Astrocyte (in vitro differentiated cells and primary cell): Measurements from ENCODE around the gene MAP2. TPM values are rescaled to one million over a fixed set of nuclear protein-coding genes. Genes with fewer than 3 reads are reported as not detected.

Experiments
- DNase-seq: peaks from one replicate; pipeline ENCODE4 v3.0.0-alpha.2; 2010; ENCODE audit warnings: low read depth
- FAIRE-seq: peaks from 2 replicates; lab custom pipeline; 2011; peaks lifted over from hg19 to GRCh38; lab: Jason Lieb, UNC
- H2AFZ ChIP-seq: 2 replicates; pipeline ENCODE4 v1.6.0; 2012; ENCODE audit warnings: low read depth, low read length, inconsistent platforms
- H3K27ac ChIP-seq: 2 replicates; pipeline ENCODE4 v1.5.1; 2011; ENCODE audit warnings: low read depth, low read length, inconsistent platforms
- H3K27me3 ChIP-seq: 2 replicates; pipeline ENCODE4 v1.6.0; 2011; ENCODE audit warnings: low read length, inconsistent platforms; ENCODE audit not compliant: insufficient read depth
- H3K36me3 ChIP-seq: 2 replicates; pipeline ENCODE4 v1.5.1; 2011; ENCODE audit warnings: low read length, inconsistent platforms; ENCODE audit not compliant: insufficient read depth
- H3K4me1 ChIP-seq: 2 replicates; pipeline ENCODE4 v1.5.1; 2011; ENCODE audit warnings: low read length, inconsistent platforms; ENCODE audit not compliant: insufficient read depth
- H3K4me2 ChIP-seq: 2 replicates; pipeline ENCODE4 v1.6.0; 2012; ENCODE audit warnings: low read length, inconsistent platforms
- H3K4me3 ChIP-seq: 2 replicates; pipeline ENCODE4 v1.5.1; 2011; ENCODE audit warnings: low read depth, mild to moderate bottlenecking, low read length, inconsistent platforms; ENCODE audit not compliant: insufficient read depth
- H3K79me2 ChIP-seq: 2 replicates; pipeline ENCODE4 v1.6.0; 2012; ENCODE audit warnings: mild to moderate bottlenecking, low read length, inconsistent platforms; ENCODE audit not compliant: insufficient read depth
- H3K9ac ChIP-seq: 2 replicates; pipeline ENCODE4 v1.6.0; 2012; ENCODE audit warnings: mild to moderate bottlenecking, low read length, inconsistent platforms
- H3K9me3 ChIP-seq: 2 replicates; pipeline ENCODE4 v1.5.1; 2012; ENCODE audit warnings: low read depth, mild to moderate bottlenecking, low read length, inconsistent platforms; ENCODE audit not compliant: insufficient read depth
- H4K20me1 ChIP-seq: 2 replicates; pipeline ENCODE4 v1.6.0; 2012; ENCODE audit warnings: low read length, inconsistent platforms; ENCODE audit not compliant: insufficient read depth
- H3K27ac Mint-ChIP-seq: one replicate; pipeline ENCODE4 v1.8.0; 2021; ENCODE audit warnings: mild to moderate bottlenecking, mixed read lengths; ENCODE audit not compliant: unreplicated experiment
- H3K27me3 Mint-ChIP-seq: one replicate; pipeline ENCODE4 v1.8.0; 2021; ENCODE audit warnings: low read depth, mixed read lengths; ENCODE audit not compliant: unreplicated experiment
- H3K36me3 Mint-ChIP-seq: one replicate; pipeline ENCODE4 v1.8.0; 2021; ENCODE audit warnings: low read depth, mixed read lengths; ENCODE audit not compliant: unreplicated experiment
- H3K4me1 Mint-ChIP-seq: one replicate; pipeline ENCODE4 v1.8.0; 2021; ENCODE audit warnings: low read depth, mixed read lengths; ENCODE audit not compliant: unreplicated experiment
- H3K4me3 Mint-ChIP-seq: one replicate; pipeline ENCODE4 v1.8.0; 2021; ENCODE audit warnings: mild to moderate bottlenecking, moderate library complexity, mixed read lengths; ENCODE audit not compliant: unreplicated experiment
- H3K9me3 Mint-ChIP-seq: one replicate; pipeline ENCODE4 v1.8.0; 2021; ENCODE audit warnings: mild to moderate bottlenecking, mixed read lengths; ENCODE audit not compliant: unreplicated experiment
- CTCF ChIP-seq: IDR thresholded peaks from 2 replicates; pipeline ENCODE4 v1.5.1; 2011; ENCODE audit warnings: low read depth, mild to moderate bottlenecking, inconsistent platforms, low read length, moderate library complexity; ENCODE audit not compliant: insufficient read depth
- EZH2 ChIP-seq: IDR thresholded peaks from 2 replicates; pipeline ENCODE4 v1.6.1; 2012; ENCODE audit warnings: mild to moderate bottlenecking, low read length, inconsistent platforms; ENCODE audit not compliant: insufficient read depth
- total RNA-seq: library from RNA; stranded (reverse); gene quantifications from 2 replicates; pipeline ENCODE4 v1.2.1, GENCODE V29; 2021

MAP2 gene
- total RNA-seq, 1 donor from 2014 or later: 15.9 TPM

DNA sequence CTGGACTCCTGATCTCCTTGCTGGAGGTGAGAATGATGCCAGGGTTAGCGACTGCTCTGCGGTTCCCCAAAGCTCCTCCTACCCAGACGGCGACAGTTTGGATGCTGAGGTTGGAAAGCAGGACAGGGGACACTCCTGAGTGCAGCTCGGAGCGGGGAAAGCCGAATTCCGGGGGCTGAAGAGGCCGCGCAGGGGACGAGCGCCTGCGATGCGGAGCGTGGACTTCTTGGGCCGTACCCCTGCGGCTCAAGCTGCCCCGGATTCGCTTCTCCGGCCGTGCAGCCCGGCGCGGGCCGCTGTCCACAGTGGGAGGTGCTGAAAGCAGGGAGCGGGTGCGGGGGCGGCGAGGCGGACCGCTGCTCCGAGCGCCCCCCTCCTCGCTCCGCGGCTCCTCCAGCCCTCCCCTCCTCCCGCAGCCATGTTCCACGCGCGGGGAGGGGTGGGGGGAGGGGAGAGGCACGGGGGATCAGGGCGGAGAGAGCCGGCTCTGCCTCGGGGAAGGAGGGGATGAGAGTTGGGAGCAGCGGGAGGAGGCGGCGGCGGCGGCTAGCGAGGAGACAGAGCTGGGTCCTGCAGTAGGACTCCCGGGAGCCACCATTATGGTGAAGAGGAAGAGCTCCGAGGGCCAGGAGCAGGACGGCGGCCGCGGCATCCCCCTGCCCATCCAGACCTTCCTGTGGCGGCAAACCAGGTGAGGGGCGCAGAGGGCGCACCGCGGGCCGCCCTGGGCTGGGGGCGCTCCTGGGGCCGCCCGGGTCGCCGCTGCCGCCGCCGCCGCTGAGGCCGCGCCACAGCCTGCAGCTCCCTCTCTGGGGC, 347.8 kb downstream of the MAP2 start, which contains the start of gene UNC80:
UNC80 (plus strand) TSS at position 359 of the 816 bp plus-strand sequence; CDS start at position 600, 241 bp downstream.
- H3K27me3 Mint-ChIP-seq: peaks cover 5% of the 10 kb centered on the region
- FAIRE-seq (no peak), DNase-seq (peak; percentile 52)
- Histone ChIP-seq H3K27ac (no peak within 1 kb of the TSS), H3K9ac (no peak within 1 kb of the TSS), H3K36me3 (no peaks in the 10 kb centered on the region), H3K27me3 (no peaks in the 10 kb centered on the region), H4K20me1 (no peaks in the 10 kb centered on the region), H3K4me2 (peak within 1 kb of the TSS; percentile 97), H3K79me2 (no peaks in the 10 kb centered on the region), H3K4me3 (peak within 1 kb of the TSS; percentile 55), H3K9me3 (no peaks in the 10 kb centered on the region), H2AFZ (peak within 1 kb of the TSS; percentile 85), H3K4me1 (no peaks in the 10 kb centered on the region)
- H3K9me3 Mint-ChIP-seq: no peaks in the 10 kb centered on the region
- peaks cover 2% of the 10 kb centered on the region for H3K4me1 Mint-ChIP-seq
- no peak within 1 kb of the TSS for H3K27ac Mint-ChIP-seq
- TF ChIP-seq CTCF (no peak), EZH2 (no peak)
- H3K4me3 Mint-ChIP-seq: peak within 1 kb of the TSS; percentile 86
- H3K36me3 Mint-ChIP-seq: no peaks in the 10 kb centered on the region

GRCh38 chr2:209772290-209772685, 348.4 kb downstream of the MAP2 start:
- no peaks in the 10 kb centered on the region for H3K4me1 ChIP-seq
- H3K79me2 ChIP-seq: no peaks in the 10 kb centered on the region
- peak overlapping the region; percentile 97 for H3K4me2 ChIP-seq
- H2AFZ ChIP-seq: no peak overlapping the region
- H3K9ac ChIP-seq: no peak overlapping the region
- Mint-ChIP-seq H3K4me1 (peaks cover 2% of the 10 kb centered on the region), H3K36me3 (no peaks in the 10 kb centered on the region), H3K4me3 (peak overlapping the region; percentile 81), H3K9me3 (no peaks in the 10 kb centered on the region), H3K27ac (no peak overlapping the region), H3K27me3 (peaks cover 5% of the 10 kb centered on the region)
- H3K36me3 ChIP-seq: no peaks in the 10 kb centered on the region
- DNase-seq: no peak
- H3K9me3 ChIP-seq: no peaks in the 10 kb centered on the region
- no peaks in the 10 kb centered on the region for H3K27me3 ChIP-seq
- no peak for FAIRE-seq
- no peak for TF ChIP-seq EZH2
- TF ChIP-seq CTCF: no peak
- no peak overlapping the region for H3K27ac ChIP-seq
- peak overlapping the region; percentile 55 for H3K4me3 ChIP-seq
- H4K20me1 ChIP-seq: no peaks in the 10 kb centered on the region

- no peak overlapping the region for H3K4me2 ChIP-seq
- no peaks in the 10 kb centered on the region for H3K36me3 ChIP-seq
- no peak for FAIRE-seq
- no peaks in the 10 kb centered on the region for H3K79me2 ChIP-seq
- Mint-ChIP-seq H3K27me3 (peaks cover 5% of the 10 kb centered on the region), H3K9me3 (no peaks in the 10 kb centered on the region), H3K4me1 (peaks cover 2% of the 10 kb centered on the region), H3K27ac (no peak overlapping the region), H3K36me3 (no peaks in the 10 kb centered on the region), H3K4me3 (no peak overlapping the region)
- no peaks in the 10 kb centered on the region for H3K4me1 ChIP-seq
- TF ChIP-seq EZH2 (no peak), CTCF (no peak)
- no peak overlapping the region for H2AFZ ChIP-seq
- no peaks in the 10 kb centered on the region for H4K20me1 ChIP-seq
- no peak overlapping the region for H3K27ac ChIP-seq
- H3K27me3 ChIP-seq: no peaks in the 10 kb centered on the region
- no peak overlapping the region for H3K9ac ChIP-seq
- H3K4me3 ChIP-seq: no peak overlapping the region
- no peak for DNase-seq
- H3K9me3 ChIP-seq: no peaks in the 10 kb centered on the region
Measured at GRCh38 chr2:209773377-209773776, 349.5 kb downstream of the MAP2 start.
